ENCODE measurements around the gene GALNT11.
"Not testable (repeated sequence)": the region's sequence is repeated elsewhere in the genome, so short reads cannot be mapped to it uniquely, and the experiment has no call there.

The GALNT11 gene

GRCh38 chr7:152075379-152075778 is 49.9 kb downstream of the GALNT11 start:
- DNase-seq (ENCODE audit: low read depth in 2 of 2): not testable (repeated sequence)

GRCh38 chr7:152076324-152076821 is 50.9 kb downstream of the GALNT11 start:
- no peak for DNase-seq (ENCODE audit: low read depth in 2 of 2)

- no peak for DNase-seq (ENCODE audit: low read depth in 2 of 2)
Measured at GRCh38 chr7:152076940-152077933, 51.8 kb downstream of the GALNT11 start.

- DNase-seq (ENCODE audit: low read depth in 2 of 2): no peak
Measured at GRCh38 chr7:152078025-152078424, 52.6 kb downstream of the GALNT11 start.

GRCh38 chr7:152078786-152079185 is 53.3 kb downstream of the GALNT11 start:
- DNase-seq (ENCODE audit: low read depth in 2 of 2): no peak

- no peak for DNase-seq (ENCODE audit: low read depth in 2 of 2)
Measured at GRCh38 chr7:152081088-152081487, 55.6 kb downstream of the GALNT11 start.

GRCh38 chr7:152082073-152082721 is 56.7 kb downstream of the GALNT11 start:
- not testable (repeated sequence) for DNase-seq (ENCODE audit: low read depth in 2 of 2)

GRCh38 chr7:152085131-152085530 is 59.7 kb downstream of the GALNT11 start:
- no peak for DNase-seq (ENCODE audit: low read depth in 2 of 2)

GRCh38 chr7:152086513-152086912 is 61.0 kb downstream of the GALNT11 start:
- DNase-seq (ENCODE audit: low read depth in 2 of 2): no peak

GRCh38 chr7:152089183-152089582 is 63.7 kb downstream of the GALNT11 start:
- DNase-seq (ENCODE audit: low read depth in 2 of 2): no peak

GRCh38 chr7:152090747-152091146 is 65.3 kb downstream of the GALNT11 start:
- DNase-seq (ENCODE audit: low read depth in 2 of 2): no peak

- no peak for DNase-seq (ENCODE audit: low read depth in 2 of 2)
Measured at GRCh38 chr7:152093717-152094116, 68.2 kb downstream of the GALNT11 start.

GRCh38 chr7:152095771-152096170 is 70.3 kb downstream of the GALNT11 start:
- DNase-seq (ENCODE audit: low read depth in 2 of 2): no peak

GRCh38 chr7:152097330-152097729 is 71.9 kb downstream of the GALNT11 start:
- DNase-seq (ENCODE audit: low read depth in 2 of 2): no peak

GRCh38 chr7:152103066-152103465 is 77.6 kb downstream of the GALNT11 start:
- DNase-seq (ENCODE audit: low read depth in 2 of 2): no peak

- DNase-seq (ENCODE audit: low read depth in 2 of 2): no peak
Measured at GRCh38 chr7:152103691-152104090, 78.2 kb downstream of the GALNT11 start.

GRCh38 chr7:152105205-152105604 is 79.7 kb downstream of the GALNT11 start:
- DNase-seq (ENCODE audit: low read depth in 2 of 2): no peak

GRCh38 chr7:152106990-152107389 is 81.5 kb downstream of the GALNT11 start:
- DNase-seq (ENCODE audit: low read depth in 2 of 2): no peak

GRCh38 chr7:152107945-152108344 is 82.5 kb downstream of the GALNT11 start:
- no peak for DNase-seq (ENCODE audit: low read depth in 2 of 2)

- no peak for DNase-seq (ENCODE audit: low read depth in 2 of 2)
Measured at GRCh38 chr7:152108359-152108758, 82.9 kb downstream of the GALNT11 start.

- DNase-seq (ENCODE audit: low read depth in 2 of 2): no peak
Measured at GRCh38 chr7:152112829-152113228, 87.4 kb downstream of the GALNT11 start.

GRCh38 chr7:152115021-152115718 is 89.7 kb downstream of the GALNT11 start:
- no peak for DNase-seq (ENCODE audit: low read depth in 2 of 2)
